CD14-positive monocyte (primary cell): Measurements from ENCODE around the gene CUX1. TPM values are rescaled to one million over a fixed set of nuclear protein-coding genes. Genes with fewer than 3 reads are reported as not detected.

Source experiments
- DNase-seq, 3 donors: peaks; one replicate each; pipeline ENCODE4 v3.0.0-alpha.2; 2011 to 2022
- H2AFZ ChIP-seq: 2 replicates; pipeline ENCODE4 v1.6.0; 2012; ENCODE audit warnings: mild to moderate bottlenecking, low read depth, low read length, inconsistent platforms; ENCODE audit not compliant: insufficient read depth, poor library complexity, severe bottlenecking
- H3K27ac ChIP-seq, 2 donors: 1 replicate in 1 of 2; 2 replicates in 1 of 2; pipeline ENCODE4 v1.5.1; 2012 to 2013; ENCODE audit warnings: low read length in 2 of 2, control low read depth in 1 of 2, inconsistent platforms in 1 of 2, low read depth in 1 of 2, mild to moderate bottlenecking in 1 of 2
- H3K27me3 ChIP-seq, 2 donors: one replicate each; pipeline versions ENCODE4 v1.6.0 to v1.6.1; 2011 to 2013; ENCODE audit warnings: low read length in 2 of 2; ENCODE audit not compliant: control insufficient read depth in 2 of 2, insufficient read depth in 2 of 2
- H3K36me3 ChIP-seq, 2 donors: replicated peaks in 1 of 2; 1 replicate in 1 of 2; 2 replicates in 1 of 2; pipeline versions ENCODE4 v1.5.1 to v1.6.1; 2012 to 2013; ENCODE audit warnings: low read length in 2 of 2, control low read depth in 1 of 2, inconsistent platforms in 1 of 2, mild to moderate bottlenecking in 1 of 2; ENCODE audit not compliant: insufficient read depth in 2 of 2, control insufficient read depth in 1 of 2
- H3K4me1 ChIP-seq, 2 donors: 1 replicate in 1 of 2; 2 replicates in 1 of 2; pipeline versions ENCODE4 v1.5.1 to v1.6.1; 2012 to 2013; ENCODE audit warnings: low read length in 2 of 2, control low read depth in 1 of 2, inconsistent platforms in 1 of 2, mild to moderate bottlenecking in 1 of 2, moderate library complexity in 1 of 2; ENCODE audit not compliant: insufficient read depth in 2 of 2, control insufficient read depth in 1 of 2
- H3K4me2 ChIP-seq: replicated peaks from 2 replicates; pipeline ENCODE3; 2012; ENCODE audit warnings: low read length, moderate library complexity, mild to moderate bottlenecking; ENCODE audit not compliant: poor library complexity, severe bottlenecking; ENCODE audit errors: extremely low read depth
- H3K4me3 ChIP-seq, 3 experiments: fragments of 200-600 bp in 1 of 3; sonication (generic) in 1 of 3; replicated peaks in 1 of 3; 1 replicate in 2 of 3; 2 replicates in 1 of 3; pipeline ENCODE4 v1.5.1; 2011 to 2013; ENCODE audit warnings: low read length in 3 of 3, mild to moderate bottlenecking in 3 of 3, control low read depth in 2 of 3, low read depth in 2 of 3, inconsistent platforms in 1 of 3, moderate library complexity in 1 of 3
- H3K79me2 ChIP-seq: 2 replicates; pipeline ENCODE4 v1.6.0; 2012; ENCODE audit warnings: mild to moderate bottlenecking, control low read depth, inconsistent platforms, low read length, moderate library complexity; ENCODE audit not compliant: insufficient read depth
- H3K9ac ChIP-seq: 2 replicates; pipeline ENCODE4 v1.6.0; 2017; ENCODE audit warnings: low read length, mild to moderate bottlenecking; ENCODE audit not compliant: insufficient read depth, poor library complexity, severe bottlenecking
- H3K9me3 ChIP-seq, 2 donors: replicated peaks in 1 of 2; 1 replicate in 1 of 2; 2 replicates in 1 of 2; pipeline versions ENCODE4 v1.5.1 to v1.6.1; 2012 to 2013; ENCODE audit warnings: low read length in 2 of 2, control low read depth in 1 of 2; ENCODE audit not compliant: control insufficient read depth in 1 of 2, insufficient read depth in 1 of 2
- H4K20me1 ChIP-seq: 2 replicates; pipeline ENCODE4 v1.6.0; 2012; ENCODE audit warnings: mild to moderate bottlenecking, low read length, control low read depth, moderate library complexity; ENCODE audit not compliant: insufficient read depth
- H3K27ac Mint-ChIP-seq, 7 donors: one replicate each; pipeline ENCODE4 v1.8.0; 2020; ENCODE audit warnings: mild to moderate bottlenecking in 7 of 7, mixed read lengths in 7 of 7, moderate library complexity in 6 of 7, inconsistent platforms in 2 of 7
- H3K27me3 Mint-ChIP-seq, 3 donors: one replicate each; pipeline ENCODE4 v1.8.0; 2021 to 2022; ENCODE audit warnings: low read depth in 3 of 3, mild to moderate bottlenecking in 3 of 3, mixed read lengths in 3 of 3, moderate library complexity in 3 of 3, inconsistent platforms in 1 of 3
- H3K36me3 Mint-ChIP-seq, 2 donors: one replicate each; pipeline ENCODE4 v1.8.0; 2020; ENCODE audit warnings: mixed read lengths in 2 of 2, inconsistent platforms in 1 of 2, mild to moderate bottlenecking in 1 of 2
- H3K4me1 Mint-ChIP-seq: one replicate; pipeline ENCODE4 v1.8.0; 2020; ENCODE audit warnings: mild to moderate bottlenecking, mixed read lengths
- H3K4me3 Mint-ChIP-seq, 2 donors: one replicate each; pipeline ENCODE4 v1.8.0; 2020; ENCODE audit warnings: mild to moderate bottlenecking in 2 of 2, mixed read lengths in 2 of 2, moderate library complexity in 1 of 2
- H3K9me3 Mint-ChIP-seq, 7 donors: one replicate each; pipeline ENCODE4 v1.8.0; 2020 to 2022; ENCODE audit warnings: mixed read lengths in 7 of 7, mild to moderate bottlenecking in 6 of 7, moderate library complexity in 6 of 7, inconsistent platforms in 2 of 7
- CTCF ChIP-seq: fragments of 200-600 bp; IDR thresholded peaks from one replicate; pipeline ENCODE4 v1.8.0; 2022; ENCODE audit warnings: antibody characterized with exemption, mild to moderate bottlenecking
- WGBS: methylation state at CpG from one replicate; pipeline ENCODE4 v1.1.5; 2013; ENCODE audit warnings: missing lambda C conversion rate; ENCODE audit not compliant: insufficient coverage; 5-methylcytosine and 5-hydroxymethylcytosine counted together
- intact Hi-C, 2 donors: fragments of 100-400 bp; cut with micrococcal nuclease; formaldehyde crosslinking; loops; one replicate each; pipeline versions ENCODE4 v1.15.0 to v1.15.1; 2023
- polyA plus RNA-seq, 3 donors: library from polyadenylated mRNA; depleted of rRNA in 1 of 3; unstranded in 2 of 3; stranded (reverse) in 1 of 3; fragments of 300-500 nt in 2 of 3; fragments of >200 nt in 1 of 3; fragmentation: Illumina TruSeq in 2 of 3; gene quantifications; 1 replicate in 2 of 3; 2 replicates in 1 of 3; pipeline ENCODE4 v1.2.3, GENCODE V29; 2012 to 2021

CUX1 gene
- polyA plus RNA-seq, 3 donors, result 17.6 to 38.0 (median 28.0) TPM

GRCh38 chr7:102028206-102028826 is 210.9 kb downstream of the CUX1 start:
- Histone ChIP-seq H3K79me2 (peaks cover 21% of the 10 kb centered on the region), H3K9ac (no peak overlapping the region), H3K36me3 (peaks cover 17 to 56% of the 10 kb centered on the region in 2 donors), H3K4me2 (no peak overlapping the region), H3K9me3 (no peaks in the 10 kb centered on the region), H3K4me1 (peaks cover 13 to 14% of the 10 kb centered on the region in 2 donors), H2AFZ (no peak overlapping the region), H3K27me3 (no peaks in the 10 kb centered on the region), H4K20me1 (peaks cover 78% of the 10 kb centered on the region), H3K4me3 (no peak overlapping the region), H3K27ac (peak overlapping the region in 1 of 2 donors; percentile 29)
- no peaks in the 10 kb centered on the region for H3K27me3 Mint-ChIP-seq
- no peak overlapping the region for H3K4me3 Mint-ChIP-seq
- DNase-seq, result no peak
- H3K36me3 Mint-ChIP-seq, result peaks cover 30 to 51% of the 10 kb centered on the region in 2 donors
- no peak for TF ChIP-seq CTCF
- H3K9me3 Mint-ChIP-seq, result no peaks in the 10 kb centered on the region
- peaks cover 31% of the 10 kb centered on the region for H3K4me1 Mint-ChIP-seq
- WGBS, result 13% methylated on average over 17 of the region's 18 CpGs
- intact Hi-C loops, result no loop called here
- H3K27ac Mint-ChIP-seq, result peak overlapping the region in 4 of 7 donors; percentile 40 to 63 (median 52)

- H3K27me3 ChIP-seq, result no peaks in the 10 kb centered on the region
- peaks cover 12% of the 10 kb centered on the region for H3K79me2 ChIP-seq
- H3K9me3 ChIP-seq, result no peaks in the 10 kb centered on the region
- H3K9me3 Mint-ChIP-seq, result no peaks in the 10 kb centered on the region
- TF ChIP-seq CTCF, result no peak
- intact Hi-C loops, result no loop called here
- peaks cover 67% of the 10 kb centered on the region for H4K20me1 ChIP-seq
- H3K27ac ChIP-seq, result no peak overlapping the region
- no peak for DNase-seq
- peaks cover 32 to 49% of the 10 kb centered on the region in 2 donors for H3K36me3 Mint-ChIP-seq
- peaks cover 3 to 5% of the 10 kb centered on the region in 2 donors for H3K4me1 ChIP-seq
- no peak overlapping the region for H3K4me3 Mint-ChIP-seq
- peaks cover 18% of the 10 kb centered on the region for H3K4me1 Mint-ChIP-seq
- H3K9ac ChIP-seq, result no peak overlapping the region
- H3K27ac Mint-ChIP-seq, result peak overlapping the region in 1 of 7 donors; percentile 6
- 89% methylated on average over 6 of the region's 6 CpGs for WGBS
- peaks cover 17 to 59% of the 10 kb centered on the region in 2 donors for H3K36me3 ChIP-seq
- no peaks in the 10 kb centered on the region for H3K27me3 Mint-ChIP-seq
- H2AFZ ChIP-seq, result no peak overlapping the region
- no peak overlapping the region for H3K4me2 ChIP-seq
- H3K4me3 ChIP-seq, result no peak overlapping the region
Observed at GRCh38 chr7:102029616-102030015, 212.2 kb downstream of the CUX1 start.
